HG03520 (cell line): ENCODE results near the gene NPB.

Experiments
- ATAC-seq: cut with Tn5 transposase; IDR thresholded peaks from one replicate; pipeline ENCODE4 v1.9.1; 2021; ENCODE audit warnings: mild to moderate bottlenecking, moderate library complexity; ENCODE audit not compliant: unreplicated experiment

NPB gene

GRCh38 chr17:81923302-81924260 is 21.5 kb downstream of the NPB start:
- ATAC-seq: no peak

GRCh38 chr17:81924557-81925532 is 22.8 kb downstream of the NPB start:
- ATAC-seq: no peak

- ATAC-seq: no peak
Measured at GRCh38 chr17:81925860-81926450, 23.9 kb downstream of the NPB start.

- ATAC-seq: no peak
Measured at GRCh38 chr17:81926451-81927151, 24.6 kb downstream of the NPB start.

GRCh38 chr17:81927152-81927652 is 25.2 kb downstream of the NPB start:
- peak; percentile 22 for ATAC-seq

- peak; percentile 51 for ATAC-seq
Measured at GRCh38 chr17:81927653-81928543, 25.9 kb downstream of the NPB start, which contains the start of gene MAFG. MAFG (minus strand) TSS chr17:81927735; CDS start chr17:81923185, 4,550 bp downstream.

GRCh38 chr17:81928544-81929252 is 26.7 kb downstream of the NPB start:
- no peak for ATAC-seq

- ATAC-seq: no peak
Measured at GRCh38 chr17:81929253-81930141, 27.5 kb downstream of the NPB start.

GRCh38 chr17:81930142-81931125 is 28.4 kb downstream of the NPB start:
- no peak for ATAC-seq

- no peak for ATAC-seq
Measured at GRCh38 chr17:81931189-81931556, 29.1 kb downstream of the NPB start.

- ATAC-seq: no peak
Measured at GRCh38 chr17:81931557-81932332, 29.7 kb downstream of the NPB start.

GRCh38 chr17:81932333-81932983 is 30.4 kb downstream of the NPB start:
- no peak for ATAC-seq

- no peak for ATAC-seq
Measured at GRCh38 chr17:81933178-81933699, 31.2 kb downstream of the NPB start.

GRCh38 chr17:81934098-81934757 is 32.2 kb downstream of the NPB start:
- no peak for ATAC-seq
